Tibial nerve (tissue), 4 donors: Measurements from ENCODE around the gene CERS6. TPM values are rescaled to one million over a fixed set of nuclear protein-coding genes. Genes with fewer than 3 reads are reported as not detected.

Experiments used
- DNase-seq, 2 donors: peaks; one replicate each; pipeline ENCODE4 v3.0.0-alpha.2; 2019; ENCODE audit warnings: low spot score in 2 of 2
- H3K27ac ChIP-seq, 4 donors: fragments of 200-600 bp; sonication (generic) in 3 of 4; one replicate each; pipeline ENCODE4 v1.5.1; 2017 to 2019; ENCODE audit warnings: mild to moderate bottlenecking in 1 of 4
- H3K27me3 ChIP-seq, 2 donors: fragments of 200-600 bp; sonication (generic) in 1 of 2; one replicate each; pipeline versions ENCODE4 v1.5.1 to v1.6.0; 2017 to 2019
- H3K36me3 ChIP-seq, 3 donors: fragments of 200-600 bp; sonication (generic); one replicate each; pipeline ENCODE4 v1.5.1; 2018 to 2019
- H3K4me1 ChIP-seq, 4 donors: fragments of 200-600 bp; sonication (generic) in 3 of 4; one replicate each; pipeline ENCODE4 v1.5.1; 2017 to 2019
- H3K4me3 ChIP-seq, 4 donors: fragments of 200-600 bp; sonication (generic) in 3 of 4; one replicate each; pipeline ENCODE4 v1.5.1; 2017 to 2019; ENCODE audit warnings: mild to moderate bottlenecking in 1 of 4, moderate library complexity in 1 of 4
- H3K9me3 ChIP-seq, 4 donors: fragments of 200-600 bp; sonication (generic) in 3 of 4; one replicate each; pipeline ENCODE4 v1.5.1; 2017 to 2019
- CTCF ChIP-seq, 5 experiments: fragments of 200-600 bp in 3 of 5; fragments of 450-650 bp in 2 of 5; sonication (generic) in 3 of 5; IDR thresholded peaks; one replicate each; pipeline ENCODE4 v1.5.1; 2016 to 2019; ENCODE audit warnings: antibody characterized with exemption in 5 of 5, mild to moderate bottlenecking in 3 of 5, moderate library complexity in 2 of 5
- EP300 ChIP-seq, 2 donors: sonication (generic); formaldehyde crosslinking; IDR thresholded peaks; one replicate each; pipeline ENCODE4 v1.6.1; 2017; ENCODE audit warnings: antibody characterized with exemption in 2 of 2, mild to moderate bottlenecking in 1 of 2
- POLR2A ChIP-seq, 2 donors: fragments of 450-650 bp; IDR thresholded peaks; one replicate each; pipeline ENCODE4 v1.6.1; 2017; ENCODE audit warnings: antibody characterized with exemption in 2 of 2, mild to moderate bottlenecking in 2 of 2, moderate library complexity in 2 of 2
- WGBS, 2 donors: methylation state at CpG; one replicate each; pipeline ENCODE4 v1.1.5; 2018; 5-methylcytosine and 5-hydroxymethylcytosine counted together
- total RNA-seq, 4 donors: library from RNA; depleted of rRNA; stranded (reverse); fragments of >200 nt; gene quantifications; one replicate each; pipeline ENCODE4 v1.1.0, GENCODE V29; 2016

The CERS6 gene
- total RNA-seq, 4 donors from 2014 or later: 37.7 to 38.7 (median 37.8) TPM

GRCh38 chr2:168433527-168433926 is 22.5 kb upstream of the CERS6 start:
- Histone ChIP-seq H3K4me1 (no peaks in the 10 kb centered on the region), H3K27me3 (no peaks in the 10 kb centered on the region), H3K9me3 (no peaks in the 10 kb centered on the region), H3K27ac (no peak overlapping the region), H3K36me3 (no peaks in the 10 kb centered on the region), H3K4me3 (no peak overlapping the region)
- TF ChIP-seq EP300 (IDR thresholded peaks at IDR 0.05): no peak
- no peak for TF ChIP-seq POLR2A (IDR thresholded peaks at IDR 0.05)
- no peak for TF ChIP-seq CTCF (IDR thresholded peaks at IDR 0.05)
- DNase-seq: no peak
- WGBS, 2 donors: 75 to 77% methylated on average over 2 of the region's 2 CpGs

GRCh38 chr2:168434146-168434545 is 21.9 kb upstream of the CERS6 start:
- no peak for TF ChIP-seq POLR2A (IDR thresholded peaks at IDR 0.05)
- no peak for TF ChIP-seq EP300 (IDR thresholded peaks at IDR 0.05)
- no peak for TF ChIP-seq CTCF (IDR thresholded peaks at IDR 0.05)
- WGBS, 2 donors: 52% methylated on average over 2 of the region's 2 CpGs
- Histone ChIP-seq H3K27ac (no peak overlapping the region), H3K27me3 (no peaks in the 10 kb centered on the region), H3K9me3 (no peaks in the 10 kb centered on the region), H3K4me1 (no peaks in the 10 kb centered on the region), H3K4me3 (no peak overlapping the region), H3K36me3 (no peaks in the 10 kb centered on the region)
- peak in 1 of 2 donors; percentile 29 for DNase-seq

GRCh38 chr2:168436840-168437239 is 19.2 kb upstream of the CERS6 start:
- H3K27ac ChIP-seq: no peak overlapping the region
- DNase-seq: no peak
- TF ChIP-seq EP300 (IDR thresholded peaks at IDR 0.05) (no peak), CTCF (IDR thresholded peaks at IDR 0.05) (no peak), POLR2A (IDR thresholded peaks at IDR 0.05) (no peak)
- H3K36me3 ChIP-seq: no peaks in the 10 kb centered on the region
- H3K9me3 ChIP-seq: no peaks in the 10 kb centered on the region
- H3K4me1 ChIP-seq: peaks cover 0 to 5% (median 0%) of the 10 kb centered on the region in 4 donors
- no peak overlapping the region for H3K4me3 ChIP-seq
- H3K27me3 ChIP-seq: no peaks in the 10 kb centered on the region

- TF ChIP-seq EP300 (IDR thresholded peaks at IDR 0.05) (no peak), CTCF (IDR thresholded peaks at IDR 0.05) (no peak), POLR2A (IDR thresholded peaks at IDR 0.05) (no peak)
- H3K9me3 ChIP-seq: no peaks in the 10 kb centered on the region
- peaks cover 0 to 5% (median 0%) of the 10 kb centered on the region in 4 donors for H3K4me1 ChIP-seq
- 92 to 97% methylated on average over 6 of the region's 6 CpGs for WGBS, 2 donors
- no peaks in the 10 kb centered on the region for H3K36me3 ChIP-seq
- no peak overlapping the region for H3K27ac ChIP-seq
- H3K27me3 ChIP-seq: no peaks in the 10 kb centered on the region
- DNase-seq: no peak
- H3K4me3 ChIP-seq: no peak overlapping the region
Measured at GRCh38 chr2:168438553-168438952, 17.5 kb upstream of the CERS6 start.

GRCh38 chr2:168439536-168439935 is 16.5 kb upstream of the CERS6 start:
- Histone ChIP-seq H3K4me3 (no peak overlapping the region), H3K4me1 (peaks cover 0 to 5% (median 0%) of the 10 kb centered on the region in 4 donors), H3K27ac (no peak overlapping the region), H3K36me3 (no peaks in the 10 kb centered on the region), H3K9me3 (peaks cover 0 to 2% (median 0%) of the 10 kb centered on the region in 4 donors), H3K27me3 (no peaks in the 10 kb centered on the region)
- DNase-seq: no peak
- WGBS, 2 donors: 17 to 32% methylated on average over 3 of the region's 3 CpGs
- TF ChIP-seq EP300 (IDR thresholded peaks at IDR 0.05): no peak
